HEK293 (cell line): ENCODE data around the gene SIGLEC5.

Experiments used
- KLF10 ChIP-seq: fragments of 450-650 bp; IDR thresholded peaks from 2 replicates; pipeline ENCODE4 v1.5.1; 2018; ENCODE audit warnings: missing biosample characterization, mild to moderate bottlenecking, missing genetic modification characterization
- SP2 ChIP-seq: fragments of 450-650 bp; formaldehyde crosslinking; IDR thresholded peaks from 2 replicates; pipeline ENCODE4 v1.5.1; 2016; ENCODE audit warnings: missing biosample characterization, missing genetic modification characterization
- TCF7L2 ChIP-seq: IDR thresholded peaks from 2 replicates; pipeline ENCODE4 v1.6.1; 2011; ENCODE audit warnings: low read depth, mild to moderate bottlenecking, inconsistent platforms, low read length, moderate library complexity, borderline replicate concordance
- ZNF10 ChIP-seq: fragments of 450-650 bp; formaldehyde crosslinking; IDR thresholded peaks from 2 replicates; pipeline ENCODE4 v1.5.1; 2017; ENCODE audit warnings: missing biosample characterization, missing genetic modification characterization
- ZNF239 ChIP-seq: fragments of 450-650 bp; formaldehyde crosslinking; IDR thresholded peaks from 2 replicates; pipeline ENCODE4 v1.5.1; 2016; ENCODE audit warnings: missing biosample characterization, missing genetic modification characterization
- ZNF510 ChIP-seq: fragments of 450-650 bp; formaldehyde crosslinking; IDR thresholded peaks from 2 replicates; pipeline ENCODE4 v1.5.1; 2018; ENCODE audit warnings: mild to moderate bottlenecking, missing genetic modification characterization, missing biosample characterization; ENCODE audit not compliant: insufficient replicate concordance
- ZNF549 ChIP-seq: fragments of 450-650 bp; IDR thresholded peaks from 2 replicates; pipeline ENCODE4 v1.5.1; 2018; ENCODE audit warnings: missing biosample characterization, missing genetic modification characterization, mild to moderate bottlenecking, inconsistent platforms, moderate library complexity
- ZNF776 ChIP-seq: fragments of 450-650 bp; formaldehyde crosslinking; IDR thresholded peaks from 2 replicates; pipeline ENCODE4 v1.5.0; 2017; ENCODE audit warnings: missing biosample characterization, missing genetic modification characterization, borderline replicate concordance
- ZXDB ChIP-seq: fragments of 450-650 bp; formaldehyde crosslinking; IDR thresholded peaks from 2 replicates; pipeline ENCODE4 v1.5.1; 2016; ENCODE audit warnings: missing biosample characterization, missing genetic modification characterization
- TF ChIP-seq, protein P1 (sequence below): fragments of 450-650 bp; formaldehyde crosslinking; IDR thresholded peaks from 2 replicates; pipeline ENCODE4 v1.5.1; 2016; ENCODE audit warnings: missing biosample characterization, missing genetic modification characterization
- TF ChIP-seq, protein P2 (sequence below): fragments of 450-650 bp; formaldehyde crosslinking; IDR thresholded peaks from 2 replicates; pipeline ENCODE4 v1.5.1; 2016; ENCODE audit warnings: missing biosample characterization, missing genetic modification characterization
- TF ChIP-seq, protein P3 (sequence below): fragments of 450-650 bp; formaldehyde crosslinking; IDR thresholded peaks from 2 replicates; pipeline ENCODE4 v1.5.1; 2016; ENCODE audit warnings: missing biosample characterization, missing genetic modification characterization

DNA sequence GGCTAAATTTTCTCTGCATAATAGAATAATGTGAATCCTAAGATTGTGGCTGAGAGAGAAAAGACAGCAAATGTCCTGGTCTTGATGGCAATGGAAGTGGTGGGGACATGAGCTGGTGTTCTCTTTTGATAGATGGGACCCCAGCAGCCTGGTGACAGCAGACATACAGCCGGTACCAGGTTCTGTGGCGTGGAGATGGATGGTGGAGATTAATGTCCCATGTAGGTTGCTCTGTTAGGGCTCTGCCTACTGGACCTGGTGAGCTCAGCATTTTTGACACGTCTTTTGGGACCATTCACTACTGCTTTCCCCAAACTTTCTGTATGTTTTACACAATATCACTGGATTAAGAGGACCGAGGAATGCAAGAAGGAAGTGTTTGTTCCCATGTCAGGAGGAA is 24.6 kb upstream of the SIGLEC5 start:
- TF ChIP-seq, protein P1, sequence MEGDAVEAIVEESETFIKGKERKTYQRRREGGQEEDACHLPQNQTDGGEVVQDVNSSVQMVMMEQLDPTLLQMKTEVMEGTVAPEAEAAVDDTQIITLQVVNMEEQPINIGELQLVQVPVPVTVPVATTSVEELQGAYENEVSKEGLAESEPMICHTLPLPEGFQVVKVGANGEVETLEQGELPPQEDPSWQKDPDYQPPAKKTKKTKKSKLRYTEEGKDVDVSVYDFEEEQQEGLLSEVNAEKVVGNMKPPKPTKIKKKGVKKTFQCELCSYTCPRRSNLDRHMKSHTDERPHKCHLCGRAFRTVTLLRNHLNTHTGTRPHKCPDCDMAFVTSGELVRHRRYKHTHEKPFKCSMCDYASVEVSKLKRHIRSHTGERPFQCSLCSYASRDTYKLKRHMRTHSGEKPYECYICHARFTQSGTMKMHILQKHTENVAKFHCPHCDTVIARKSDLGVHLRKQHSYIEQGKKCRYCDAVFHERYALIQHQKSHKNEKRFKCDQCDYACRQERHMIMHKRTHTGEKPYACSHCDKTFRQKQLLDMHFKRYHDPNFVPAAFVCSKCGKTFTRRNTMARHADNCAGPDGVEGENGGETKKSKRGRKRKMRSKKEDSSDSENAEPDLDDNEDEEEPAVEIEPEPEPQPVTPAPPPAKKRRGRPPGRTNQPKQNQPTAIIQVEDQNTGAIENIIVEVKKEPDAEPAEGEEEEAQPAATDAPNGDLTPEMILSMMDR (tag by site-specific recombination) = no peak
- TF ChIP-seq KLF10 (tag by site-specific recombination) (no peak), ZNF510 (tag by site-specific recombination) (no peak), SP2 (tag by site-specific recombination) (no peak), ZNF10 (tag by site-specific recombination) (no peak), ZNF239 (no peak), ZNF776 (tag by site-specific recombination) (no peak), ZXDB (no peak), TCF7L2 (no peak), ZNF549 (no peak)
- TF ChIP-seq, protein P2, sequence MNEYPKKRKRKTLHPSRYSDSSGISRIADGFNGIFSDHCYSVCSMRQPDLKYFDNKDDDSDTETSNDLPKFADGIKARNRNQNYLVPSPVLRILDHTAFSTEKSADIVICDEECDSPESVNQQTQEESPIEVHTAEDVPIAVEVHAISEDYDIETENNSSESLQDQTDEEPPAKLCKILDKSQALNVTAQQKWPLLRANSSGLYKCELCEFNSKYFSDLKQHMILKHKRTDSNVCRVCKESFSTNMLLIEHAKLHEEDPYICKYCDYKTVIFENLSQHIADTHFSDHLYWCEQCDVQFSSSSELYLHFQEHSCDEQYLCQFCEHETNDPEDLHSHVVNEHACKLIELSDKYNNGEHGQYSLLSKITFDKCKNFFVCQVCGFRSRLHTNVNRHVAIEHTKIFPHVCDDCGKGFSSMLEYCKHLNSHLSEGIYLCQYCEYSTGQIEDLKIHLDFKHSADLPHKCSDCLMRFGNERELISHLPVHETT (tag by site-specific recombination) = no peak
- TF ChIP-seq, protein P3, sequence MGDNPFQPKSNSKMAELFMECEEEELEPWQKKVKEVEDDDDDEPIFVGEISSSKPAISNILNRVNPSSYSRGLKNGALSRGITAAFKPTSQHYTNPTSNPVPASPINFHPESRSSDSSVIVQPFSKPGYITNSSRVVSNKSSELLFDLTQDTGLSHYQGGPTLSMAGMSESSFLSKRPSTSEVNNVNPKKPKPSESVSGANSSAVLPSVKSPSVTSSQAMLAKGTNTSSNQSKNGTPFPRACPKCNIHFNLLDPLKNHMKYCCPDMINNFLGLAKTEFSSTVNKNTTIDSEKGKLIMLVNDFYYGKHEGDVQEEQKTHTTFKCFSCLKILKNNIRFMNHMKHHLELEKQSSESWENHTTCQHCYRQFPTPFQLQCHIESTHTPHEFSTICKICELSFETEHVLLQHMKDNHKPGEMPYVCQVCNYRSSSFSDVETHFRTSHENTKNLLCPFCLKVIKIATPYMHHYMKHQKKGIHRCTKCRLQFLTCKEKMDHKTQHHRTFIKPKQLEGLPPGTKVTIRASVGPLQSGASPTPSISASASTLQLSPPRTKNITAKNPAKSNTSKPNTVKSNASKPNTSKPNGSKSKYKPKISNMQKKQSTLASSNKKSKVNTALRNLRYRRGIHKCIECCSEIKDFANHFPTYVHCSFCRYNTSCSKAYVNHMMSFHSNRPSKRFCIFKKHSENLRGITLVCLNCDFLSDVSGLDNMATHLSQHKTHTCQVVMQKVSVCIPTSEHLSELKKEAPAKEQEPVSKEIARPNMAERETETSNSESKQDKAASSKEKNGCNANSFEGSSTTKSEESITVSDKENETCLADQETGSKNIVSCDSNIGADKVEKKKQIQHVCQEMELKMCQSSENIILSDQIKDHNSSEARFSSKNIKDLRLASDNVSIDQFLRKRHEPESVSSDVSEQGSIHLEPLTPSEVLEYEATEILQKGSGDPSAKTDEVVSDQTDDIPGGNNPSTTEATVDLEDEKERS (tag by site-specific recombination) = no peak
